Spleen (tissue), 7 donors: ENCODE results near the gene MATN1.

Experiments
- CTCF ChIP-seq, 11 experiments: fragments of 200-600 bp in 7 of 11; fragments of 450-650 bp in 4 of 11; sonication (generic) in 4 of 11; IDR thresholded peaks in 8 of 11; conservative IDR thresholded peaks in 3 of 11; 1 replicate in 7 of 11; 2 replicates in 4 of 11; pipeline versions ENCODE4 v1.4.0 to v1.8.0; 2016 to 2021; ENCODE audit warnings: antibody characterized with exemption in 11 of 11, inconsistent platforms in 4 of 11, mild to moderate bottlenecking in 1 of 11
- POLR2A ChIP-seq, 3 donors: fragments of 450-650 bp; IDR thresholded peaks; one replicate each; pipeline ENCODE4 v1.5.1; 2017; ENCODE audit warnings: antibody characterized with exemption in 3 of 3, mild to moderate bottlenecking in 1 of 3
- donor health status: DM: no; HTN: no; CAD: no; lungs with moderate emphysema.
- donor health status: DM: no; HTN: no; CAD: no.
- donor health status: DM: no; HTN: no; CAD: no.

DNA sequence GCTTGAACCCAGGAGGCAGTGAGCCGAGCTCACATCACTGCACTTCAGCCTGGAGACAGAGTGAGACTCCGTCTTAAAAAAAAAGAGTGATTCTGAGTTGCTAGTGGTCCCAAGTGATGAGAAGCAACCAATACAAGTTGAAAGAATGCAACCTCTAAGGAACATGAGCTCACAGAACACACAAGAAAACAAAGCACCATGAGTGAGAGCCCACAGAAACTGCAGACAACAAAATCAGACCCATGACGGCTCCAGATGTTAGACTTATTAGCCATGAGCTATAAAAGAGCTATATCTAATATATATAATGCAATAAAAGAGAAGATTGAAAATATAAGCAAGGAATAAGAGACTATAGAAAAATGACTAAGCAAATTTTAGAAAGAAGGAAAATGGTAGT is 50.0 kb downstream of the MATN1 start:
- TF ChIP-seq CTCF (IDR thresholded peaks at IDR 0.05 in 8 of 11, conservative IDR thresholded peaks at IDR 0.05 in 3 of 11) (no peak), POLR2A (IDR thresholded peaks at IDR 0.05) (no peak)
